SK-N-SH (cell line): ENCODE data around the gene ARHGEF28. TPM values are rescaled to one million over a fixed set of nuclear protein-coding genes. Genes with fewer than 3 reads are reported as not detected.

Experiments used
- CTCF ChIA-PET: fragments of 300-600, 350-600 bp; formaldehyde crosslinking; extraction: SDS; loops from one replicate; lab custom pipeline; 2021; lab: Yijun Ruan, JAX
- POLR2A ChIA-PET: fragments of 350-600 bp; sonication (Branson Sonifier 250); formaldehyde crosslinking; extraction: SDS; loops from one replicate; lab custom pipeline; 2020; ENCODE audit warnings: antibody characterized with exemption, inconsistent platforms; lab: Yijun Ruan, JAX
- DNase-seq: peaks from one replicate; pipeline ENCODE4 v3.0.0; 2012
- H2AFZ ChIP-seq: fragments of 200-600 bp; sonication (generic); 2 replicates; pipeline ENCODE4 v1.8.1; 2016; ENCODE audit warnings: antibody characterized with exemption, mild to moderate bottlenecking, low read depth
- H3F3A ChIP-seq: fragments of 200-600 bp; sonication (generic); replicated peaks from 2 replicates; pipeline ENCODE3; 2016; ENCODE audit warnings: antibody characterized with exemption, mild to moderate bottlenecking; ENCODE audit not compliant: insufficient read depth
- H3K27ac ChIP-seq, 2 experiments: fragments of 200-500 bp in 1 of 2; fragments of 200-600 bp in 1 of 2; sonication (Bioruptor generic) in 1 of 2; sonication (generic), shearing (Covaris generic) in 1 of 2; 2 replicates each; pipeline versions ENCODE4 v1.5.1 to v1.6.1; 2014 to 2016; ENCODE audit warnings: low read depth in 2 of 2, inconsistent platforms in 1 of 2, low read length in 1 of 2, mild to moderate bottlenecking in 1 of 2, mixed read lengths in 1 of 2
- H3K27me3 ChIP-seq: fragments of 200-600 bp; sonication (generic), shearing (Covaris generic); 2 replicates; pipeline ENCODE4 v1.6.1; 2016; ENCODE audit warnings: mixed run types; ENCODE audit not compliant: insufficient read depth
- H3K36me3 ChIP-seq, 2 experiments: fragments of 200-500 bp in 1 of 2; fragments of 200-600 bp in 1 of 2; sonication (Bioruptor generic) in 1 of 2; sonication (generic) in 1 of 2; replicated peaks in 1 of 2; 2 replicates each; pipeline versions ENCODE3 to v1.5.1; 2014 to 2016; ENCODE audit warnings: low read length in 1 of 2, mild to moderate bottlenecking in 1 of 2; ENCODE audit not compliant: insufficient read depth in 2 of 2, control insufficient read depth in 1 of 2
- H3K4me1 ChIP-seq, 2 experiments: fragments of 200-500 bp in 1 of 2; fragments of 200-600 bp in 1 of 2; sonication (Bioruptor generic) in 1 of 2; sonication (generic), shearing (Covaris generic) in 1 of 2; 2 replicates each; pipeline versions ENCODE4 v1.5.1 to v1.6.1; 2014 to 2016; ENCODE audit warnings: low read depth in 1 of 2, low read length in 1 of 2, mixed run types in 1 of 2; ENCODE audit not compliant: insufficient read depth in 2 of 2, control insufficient read depth in 1 of 2
- H3K4me2 ChIP-seq: fragments of 200-600 bp; sonication (generic), shearing (Covaris generic); 2 replicates; pipeline ENCODE4 v1.6.1; 2017; ENCODE audit warnings: mixed run types
- H3K4me3 ChIP-seq, 2 experiments: fragments of 200-500 bp in 1 of 2; fragments of 200-600 bp in 1 of 2; sonication (Bioruptor generic) in 1 of 2; sonication (generic), shearing (Covaris generic) in 1 of 2; 2 replicates each; pipeline versions ENCODE4 v1.5.1 to v1.8.1; 2014 to 2016; ENCODE audit warnings: low read depth in 2 of 2, inconsistent platforms in 1 of 2, low read length in 1 of 2, mild to moderate bottlenecking in 1 of 2, mixed read lengths in 1 of 2, moderate library complexity in 1 of 2
- H3K79me2 ChIP-seq: fragments of 200-600 bp; sonication (generic); 2 replicates; pipeline ENCODE4 v1.8.1; 2017; ENCODE audit warnings: mild to moderate bottlenecking; ENCODE audit not compliant: insufficient read depth
- H3K9ac ChIP-seq: fragments of 200-600 bp; sonication (generic); 2 replicates; pipeline ENCODE4 v1.6.1; 2017; ENCODE audit warnings: mixed run types
- H3K9me2 ChIP-seq: fragments of 200-600 bp; sonication (generic); 2 replicates; pipeline ENCODE4 v1.6.1; 2017; ENCODE audit warnings: mixed run types
- H3K9me3 ChIP-seq: fragments of 200-600 bp; sonication (generic); 2 replicates; pipeline ENCODE4 v1.6.1; 2017; ENCODE audit warnings: mixed run types, mild to moderate bottlenecking, moderate library complexity
- H4K20me1 ChIP-seq: fragments of 200-600 bp; sonication (generic); 2 replicates; pipeline ENCODE4 v1.6.1; 2017; ENCODE audit warnings: mild to moderate bottlenecking, mixed run types; ENCODE audit not compliant: insufficient read depth
- CHD2 ChIP-seq: fragments of 150-350 bp; IDR thresholded peaks from 2 replicates; pipeline ENCODE4 v1.6.1; 2018; ENCODE audit warnings: low read length; ENCODE audit not compliant: partially characterized antibody
- EP300 ChIP-seq, 2 experiments: IDR thresholded peaks; 2 replicates each; pipeline versions ENCODE4 v1.4.0 to v1.6.1; 2012; ENCODE audit warnings: borderline replicate concordance in 1 of 2, low read depth in 1 of 2, low read length in 1 of 2
- EZH2phosphoT487 ChIP-seq: fragments of 200-600 bp; sonication (generic); IDR thresholded peaks from 2 replicates; pipeline ENCODE4 v1.6.1; 2017; ENCODE audit warnings: low read depth, mixed run types, mild to moderate bottlenecking, antibody characterized with exemption, moderate library complexity, borderline replicate concordance
- FOXJ3 ChIP-seq: sonication (generic); formaldehyde crosslinking; IDR thresholded peaks from 2 replicates; pipeline ENCODE4 v1.5.1; 2020; ENCODE audit warnings: mild to moderate bottlenecking, missing genetic modification reagents
- FOXM1 ChIP-seq: IDR thresholded peaks from 2 replicates; pipeline ENCODE4 v1.4.0; 2012; ENCODE audit warnings: low read depth, mild to moderate bottlenecking
- GABPA ChIP-seq: IDR thresholded peaks from 2 replicates; pipeline ENCODE4 v1.4.0; 2012; ENCODE audit warnings: low read depth, mild to moderate bottlenecking
- IRF3 ChIP-seq: fragments of 150-350 bp; IDR thresholded peaks from 2 replicates; pipeline ENCODE4 v1.6.1; 2016; ENCODE audit warnings: mild to moderate bottlenecking, low read depth, low read length
- MXI1 ChIP-seq: IDR thresholded peaks from 2 replicates; pipeline ENCODE4 v1.6.1; 2012; ENCODE audit warnings: mild to moderate bottlenecking, low read depth, low read length, improper control_type of control experiment
- NFIC ChIP-seq: IDR thresholded peaks from 2 replicates; pipeline ENCODE4 v1.4.0; 2012; ENCODE audit warnings: borderline replicate concordance
- NRF1 ChIP-seq: IDR thresholded peaks from 2 replicates; pipeline ENCODE4 v1.6.1; 2012; ENCODE audit warnings: low read depth, mild to moderate bottlenecking, low read length
- PBX3 ChIP-seq: IDR thresholded peaks from 2 replicates; pipeline ENCODE4; 2012
- POLR2AphosphoS5 ChIP-seq: IDR thresholded peaks from 2 replicates; pipeline ENCODE4 v1.6.1; 2012; ENCODE audit warnings: low read depth, low read length
- RAD21 ChIP-seq: IDR thresholded peaks from 2 replicates; pipeline ENCODE4 v1.6.1; 2012; ENCODE audit warnings: mild to moderate bottlenecking, low read length
- RCOR1 ChIP-seq: fragments of 150-350 bp; IDR thresholded peaks from 2 replicates; pipeline ENCODE4 v1.6.1; 2017; ENCODE audit warnings: antibody characterized with exemption, low read length
- REST ChIP-seq: IDR thresholded peaks from 2 replicates; pipeline ENCODE4 v1.6.1; 2012; ENCODE audit warnings: mild to moderate bottlenecking, low read depth, low read length, moderate library complexity
- RFX5 ChIP-seq: IDR thresholded peaks from 2 replicates; pipeline ENCODE4 v1.6.1; 2012; ENCODE audit warnings: mild to moderate bottlenecking, improper control_type of control experiment, low read length
- RXRA ChIP-seq: IDR thresholded peaks from 2 replicates; pipeline ENCODE4 v1.4.0; 2012; ENCODE audit warnings: low read depth, mild to moderate bottlenecking, borderline replicate concordance
- TAF1 ChIP-seq: IDR thresholded peaks from 2 replicates; pipeline ENCODE4 v1.6.1; 2012; ENCODE audit warnings: low read depth, mild to moderate bottlenecking, low read length, moderate library complexity, borderline replicate concordance
- USF2 ChIP-seq: fragments of 150-350 bp; IDR thresholded peaks from 2 replicates; pipeline ENCODE4 v1.6.1; 2017; ENCODE audit warnings: antibody characterized with exemption, low read length, low read depth, borderline replicate concordance
- YY1 ChIP-seq: IDR thresholded peaks from 2 replicates; pipeline ENCODE4 v1.4.0; 2012; ENCODE audit warnings: low read depth, mild to moderate bottlenecking
- WGBS: methylation state at CpG from one replicate; pipeline ENCODE4 v1.1.6; 2017; ENCODE audit warnings: low lambda C conversion rate; 5-methylcytosine and 5-hydroxymethylcytosine counted together
- polyA plus RNA-seq, 3 experiments: library from polyadenylated mRNA; depleted of rRNA; stranded (reverse); fragments of >200 nt; gene quantifications; 2 replicates each; pipeline ENCODE4 v1.2.3, GENCODE V29; 2012

Gene ARHGEF28
- polyA plus RNA-seq, 1 of the 3 experiments (the other 2 are of a cell fraction), result 4.2 TPM

- no peaks in the 10 kb centered on the region for H4K20me1 ChIP-seq
- CTCF ChIA-PET, result interaction anchor here (1.1 to 2.8 kb wide), 2 partner anchors 64 to 139 kb away, joined by 3 to 10 read pairs; no protein-coding TSS in a partner anchor
- no peaks in the 10 kb centered on the region for H3K27me3 ChIP-seq
- WGBS, result 86% methylated on average over 7 of the region's 7 CpGs
- TF ChIP-seq RAD21 (no peak), FOXM1 (no peak), IRF3 (no peak), MXI1 (no peak), RXRA (no peak)
- TF ChIP-seq, all 33 proteins: peak for 0
- Histone ChIP-seq H3K27ac (no peak overlapping the region), H2AFZ (no peak overlapping the region), H3K4me1 (no peaks in the 10 kb centered on the region; a peak in 2 of 4 replicates), H3K79me2 (peaks cover 5% of the 10 kb centered on the region; the same call in 1 of the 2 replicates), H3F3A (no peaks in the 10 kb centered on the region), H3K9me2 (no peaks in the 10 kb centered on the region), H3K4me3 (no peak overlapping the region), H3K9me3 (no peaks in the 10 kb centered on the region), H3K9ac (no peak overlapping the region), H3K4me2 (no peak overlapping the region), H3K36me3 (no peaks in the 10 kb centered on the region)
- POLR2A ChIA-PET, result no interaction called here
- DNase-seq, result no peak
These were observed 102.7 kb downstream of the ARHGEF28 start for GRCh38 chr5:73728493-73729273.

GRCh38 chr5:73729329-73729728 is 103.3 kb downstream of the ARHGEF28 start:
- CTCF ChIA-PET, result interaction anchor here (1.1 to 2.8 kb wide), 2 partner anchors 63 to 139 kb away, joined by 3 to 10 read pairs; no protein-coding TSS in a partner anchor
- Histone ChIP-seq H3K27ac (no peak overlapping the region), H4K20me1 (no peaks in the 10 kb centered on the region), H3K4me2 (no peak overlapping the region), H3K4me1 (no peaks in the 10 kb centered on the region; a peak in 2 of 4 replicates), H3K27me3 (no peaks in the 10 kb centered on the region), H3K4me3 (no peak overlapping the region), H3K36me3 (no peaks in the 10 kb centered on the region), H3F3A (no peaks in the 10 kb centered on the region), H3K79me2 (peaks cover 5% of the 10 kb centered on the region; the same call in 1 of the 2 replicates), H3K9me2 (no peaks in the 10 kb centered on the region), H3K9me3 (no peaks in the 10 kb centered on the region), H2AFZ (no peak overlapping the region), H3K9ac (no peak overlapping the region)
- POLR2A ChIA-PET, result no interaction called here
- TF ChIP-seq EP300 (IDR thresholded peaks at IDR 0.05; ENCODE audit: borderline replicate concordance in 1 of 2, low read depth in 1 of 2, low read length in 1 of 2) (no peak), NFIC (no peak), MXI1 (no peak), RFX5 (no peak), REST (no peak), FOXJ3 (CRISPR knock-in tag) (no peak), RCOR1 (no peak), POLR2AphosphoS5 (no peak), RXRA (no peak), CHD2 (no peak), USF2 (no peak), EZH2phosphoT487 (no peak), RAD21 (no peak), YY1 (no peak), TAF1 (no peak), NRF1 (no peak), PBX3 (no peak), GABPA (no peak)
- no peak for DNase-seq
- WGBS, result 89% methylated on average over 3 of the region's 3 CpGs
